IMR-90 (cell line): ENCODE measurements around the gene GPHA2. TPM values are rescaled to one million over a fixed set of nuclear protein-coding genes. Genes with fewer than 3 reads are reported as not detected.

Source experiments
- ATAC-seq: fragments of 200-7000 bp; cut with Tn5 transposase; 2 replicates; pipeline ENCODE4 v1.9.1; 2020; ENCODE audit warnings: low read depth, mild to moderate bottlenecking, moderate library complexity
- BruUV-seq: library from RNA; stranded (reverse); fragments of 400-500 nt; replicated peaks from 2 replicates; lab custom pipeline; 2021; lab: Mats Ljungman, UMichigan
- CTCF ChIA-PET: fragments of 300-600 bp; formaldehyde crosslinking; extraction: SDS; loops from one replicate; lab custom pipeline; 2021; ENCODE audit warnings: antibody characterized with exemption; lab: Yijun Ruan, JAX
- POLR2A ChIA-PET: fragments of 300-600 bp; sonication (Branson Sonifier 250); formaldehyde crosslinking; loops from one replicate; lab custom pipeline; 2022; ENCODE audit warnings: antibody characterized with exemption; ENCODE audit not compliant: unreplicated experiment; lab: Charles Lee
- DNase-seq: peaks from one replicate; pipeline ENCODE4 v3.0.0; 2013
- H2AFZ ChIP-seq: replicated peaks from 2 replicates; pipeline ENCODE3; 2013; ENCODE audit warnings: low read length, mild to moderate bottlenecking; ENCODE audit not compliant: poor library complexity
- H2AK5ac ChIP-seq: 2 replicates; pipeline ENCODE4 v1.6.1; 2013; ENCODE audit warnings: low read depth, low read length, inconsistent platforms
- H2AK9ac ChIP-seq: replicated peaks from 2 replicates; pipeline ENCODE3; 2013; ENCODE audit warnings: mild to moderate bottlenecking, low read depth, low read length, moderate library complexity; ENCODE audit not compliant: poor library complexity
- H2BK120ac ChIP-seq: 2 replicates; pipeline ENCODE4 v1.6.1; 2013; ENCODE audit warnings: low read depth, low read length, inconsistent platforms
- H2BK15ac ChIP-seq: 3 replicates; pipeline ENCODE4 v1.6.1; 2013; ENCODE audit warnings: low read depth, low read length, inconsistent platforms
- H2BK20ac ChIP-seq: 2 replicates; pipeline ENCODE4 v1.6.1; 2013; ENCODE audit warnings: low read depth, mild to moderate bottlenecking, inconsistent platforms, low read length, moderate library complexity
- H2BK5ac ChIP-seq: 2 replicates; pipeline ENCODE4 v1.6.1; 2013; ENCODE audit warnings: mild to moderate bottlenecking, low read depth, low read length, inconsistent platforms; ENCODE audit not compliant: poor library complexity, severe bottlenecking
- H3K14ac ChIP-seq: replicated peaks from 2 replicates; pipeline ENCODE4 v1.6.1; 2013; ENCODE audit warnings: low read depth, low read length, inconsistent platforms
- H3K18ac ChIP-seq: 2 replicates; pipeline ENCODE4 v1.6.1; 2013; ENCODE audit warnings: low read depth, low read length, control low read depth
- H3K23ac ChIP-seq: 2 replicates; pipeline ENCODE4 v1.6.1; 2013; ENCODE audit warnings: low read depth, low read length, inconsistent platforms
- H3K27ac ChIP-seq: 2 replicates; pipeline ENCODE4 v1.5.1; 2013; ENCODE audit warnings: mild to moderate bottlenecking, control low read depth, low read length; ENCODE audit not compliant: insufficient read depth
- H3K27me3 ChIP-seq: 2 replicates; pipeline ENCODE4 v1.6.1; 2013; ENCODE audit warnings: low read length; ENCODE audit not compliant: control insufficient read depth, insufficient read depth
- H3K36me3 ChIP-seq: 2 replicates; pipeline ENCODE4 v1.6.1; 2013; ENCODE audit warnings: low read length, mixed read lengths; ENCODE audit not compliant: control insufficient read depth, insufficient read depth
- H3K4ac ChIP-seq: 2 replicates; pipeline ENCODE4 v1.6.1; 2013; ENCODE audit warnings: low read depth, low read length, inconsistent platforms
- H3K4me1 ChIP-seq: 2 replicates; pipeline ENCODE4 v1.6.1; 2013; ENCODE audit warnings: low read length, mixed read lengths; ENCODE audit not compliant: control insufficient read depth, insufficient read depth
- H3K4me2 ChIP-seq: 2 replicates; pipeline ENCODE4 v1.6.1; 2013; ENCODE audit warnings: low read depth, mild to moderate bottlenecking, control low read depth, low read length, moderate library complexity
- H3K4me3 ChIP-seq: 2 replicates; pipeline ENCODE4 v1.5.1; 2013; ENCODE audit warnings: low read depth, mild to moderate bottlenecking, control low read depth, low read length, moderate library complexity; ENCODE audit not compliant: insufficient read depth
- H3K56ac ChIP-seq: 2 replicates; pipeline ENCODE4 v1.6.1; 2013; ENCODE audit warnings: low read length, inconsistent platforms; ENCODE audit not compliant: insufficient read depth; ENCODE audit errors: extremely low read depth
- H3K79me1 ChIP-seq, 2 experiments: 2 replicates each; pipeline ENCODE4 v1.6.1; 2013; ENCODE audit warnings: low read length in 2 of 2, inconsistent platforms in 1 of 2, low read depth in 1 of 2
- H3K9ac ChIP-seq: 2 replicates; pipeline ENCODE4 v1.6.1; 2013; ENCODE audit warnings: low read depth, low read length, control low read depth
- H3K9me1 ChIP-seq: 2 replicates; pipeline ENCODE4 v1.6.1; 2013; ENCODE audit warnings: low read length, inconsistent platforms; ENCODE audit not compliant: insufficient read depth
- H3K9me3 ChIP-seq: 2 replicates; pipeline ENCODE4 v1.6.1; 2013; ENCODE audit warnings: low read length; ENCODE audit not compliant: control insufficient read depth, insufficient read depth
- H4K20me1 ChIP-seq: 2 replicates; pipeline ENCODE4 v1.6.1; 2013; ENCODE audit warnings: low read length, inconsistent platforms; ENCODE audit not compliant: insufficient read depth
- H4K5ac ChIP-seq: 2 replicates; pipeline ENCODE4 v1.6.1; 2013; ENCODE audit warnings: mild to moderate bottlenecking, low read depth, low read length, control low read depth
- H4K8ac ChIP-seq, 2 experiments: 2 replicates each; pipeline ENCODE4 v1.6.1; 2013; ENCODE audit warnings: low read depth in 2 of 2, low read length in 2 of 2, control low read depth in 1 of 2, inconsistent platforms in 1 of 2
- H4K91ac ChIP-seq: 2 replicates; pipeline ENCODE4 v1.6.1; 2013; ENCODE audit warnings: low read depth, low read length, inconsistent platforms; ENCODE audit not compliant: insufficient read depth
- CEBPB ChIP-seq: IDR thresholded peaks from 2 replicates; pipeline ENCODE4 v1.6.1; 2012; ENCODE audit warnings: low read depth, low read length, improper control_type of control experiment
- FOS ChIP-seq: fragments of 150-350 bp; IDR thresholded peaks from 2 replicates; pipeline ENCODE4 v1.6.1; 2016; ENCODE audit warnings: low read depth, low read length
- MAZ ChIP-seq: IDR thresholded peaks from 2 replicates; pipeline ENCODE4 v1.6.1; 2012; ENCODE audit warnings: low read depth, mild to moderate bottlenecking, low read length, improper control_type of control experiment, moderate library complexity, borderline replicate concordance
- RAD21 ChIP-seq: IDR thresholded peaks from 2 replicates; pipeline ENCODE4 v1.6.1; 2012; ENCODE audit warnings: low read length, improper control_type of control experiment
- WGBS, 2 experiments: methylation state at CpG; one replicate each; pipeline versions ENCODE4 v1.1.5 to v1.1.7; 2013; ENCODE audit warnings: missing lambda C conversion rate in 2 of 2; ENCODE audit not compliant: insufficient read length in 1 of 2; ENCODE audit errors: extremely low coverage in 2 of 2; 5-methylcytosine and 5-hydroxymethylcytosine counted together
- dilution Hi-C: fragments of 300-500 bp; cut with HindIII; formaldehyde crosslinking; loops from one replicate; pipeline ENCODE4 v1.14.3; 2018; ENCODE audit warnings: low sequenced_read_pairs; ENCODE audit not compliant: unreplicated experiment
- in situ Hi-C: fragments of 300-500 bp; cut with MboI; formaldehyde crosslinking; loops from 3 replicates; pipeline ENCODE4 v1.14.3; 2019; ENCODE audit warnings: low sequenced_read_pairs, inconsistent platforms, mixed read lengths
- intact Hi-C: fragments of 100-400 bp; cut with micrococcal nuclease; formaldehyde crosslinking; loops from 2 replicates; pipeline ENCODE4 v1.10.0; 2022
- polyA plus RNA-seq, 3 experiments: library from polyadenylated mRNA; depleted of rRNA; stranded (reverse); fragments of >200 nt; gene quantifications; 2 replicates each; pipeline ENCODE4 v1.2.3, GENCODE V29; 2012; ENCODE audit warnings: low replicate concordance in 1 of 3
- total RNA-seq: library from RNA; depleted of rRNA; stranded (reverse); fragments of >200 nt; gene quantifications from 2 replicates; pipeline ENCODE4 v1.2.3, GENCODE V29; 2012
- TF ChIP-seq, protein P1 (sequence below): conservative IDR thresholded peaks from 2 replicates; pipeline ENCODE4 v1.5.1; 2012; ENCODE audit warnings: mild to moderate bottlenecking, low read depth, low read length, improper control_type of control experiment

The GPHA2 gene
- total and polyA plus RNA-seq, 2 of the 4 experiments (the other 2 are of a cell fraction) = not detected

GRCh38 chr11:64918017-64918416 lies 17.7 kb downstream of the GPHA2 start:
- Histone ChIP-seq H3K4me2 (peak overlapping the region; percentile 80), H2BK120ac (peak overlapping the region; percentile 22; the same call in 1 of the 2 replicates), H3K9me3 (no peaks in the 10 kb centered on the region), H4K5ac (peak overlapping the region; percentile 61; the same call in 1 of the 2 replicates), H3K27me3 (no peaks in the 10 kb centered on the region), H3K9ac (peak overlapping the region; percentile 80), H2AK5ac (no peak overlapping the region; the same call in 1 of the 2 replicates), H2BK20ac (no peak overlapping the region), H3K4me1 (peaks cover 7% of the 10 kb centered on the region), H4K91ac (no peak overlapping the region), H2AFZ (peak overlapping the region; percentile 54), H2AK9ac (no peak overlapping the region), H3K9me1 (no peaks in the 10 kb centered on the region), H3K27ac (peak overlapping the region; percentile 50; the same call in 1 of the 2 replicates), H4K8ac (peak overlapping the region; percentile 13 to 90; a peak in 3 of 4 replicates), H3K23ac (peak overlapping the region; percentile 20; the same call in 1 of the 2 replicates), H2BK15ac (no peak overlapping the region), H3K14ac (peak overlapping the region; percentile 49), H3K36me3 (peaks cover 8% of the 10 kb centered on the region), H2BK5ac (peak overlapping the region; percentile 71), H3K18ac (no peak overlapping the region), H3K4me3 (peak overlapping the region; percentile 41), H4K20me1 (no peaks in the 10 kb centered on the region; the same call in 1 of the 2 replicates), H3K79me1 (peaks cover 7 to 26% of the 10 kb centered on the region in 2 experiments), H3K56ac (peak overlapping the region; percentile 74; the same call in 1 of the 2 replicates), H3K4ac (peak overlapping the region; percentile 66)
- dilution Hi-C loops = no loop called here
- in situ Hi-C loops = no loop called here
- DNase-seq (peak; percentile 70), ATAC-seq (0 out of 2 replicates have a peak, but pooled peaks have one; percentile 1)
- no TSS peak for BruUV-seq
- ChIA-PET POLR2A (no interaction called here), CTCF (no interaction called here)
- 0% methylated on average over 2 of the region's 4 CpGs; no CpG with 5 or more reads in 1 of the 2 experiments for WGBS, 2 experiments
- TF ChIP-seq FOS = no peak
- TF ChIP-seq CEBPB = peak; percentile 8; the same call in 1 of the 2 replicates
- TF ChIP-seq RAD21 = 0 out of 2 replicates have a peak, but pooled peaks have one; percentile 10
- TF ChIP-seq, protein P1, sequence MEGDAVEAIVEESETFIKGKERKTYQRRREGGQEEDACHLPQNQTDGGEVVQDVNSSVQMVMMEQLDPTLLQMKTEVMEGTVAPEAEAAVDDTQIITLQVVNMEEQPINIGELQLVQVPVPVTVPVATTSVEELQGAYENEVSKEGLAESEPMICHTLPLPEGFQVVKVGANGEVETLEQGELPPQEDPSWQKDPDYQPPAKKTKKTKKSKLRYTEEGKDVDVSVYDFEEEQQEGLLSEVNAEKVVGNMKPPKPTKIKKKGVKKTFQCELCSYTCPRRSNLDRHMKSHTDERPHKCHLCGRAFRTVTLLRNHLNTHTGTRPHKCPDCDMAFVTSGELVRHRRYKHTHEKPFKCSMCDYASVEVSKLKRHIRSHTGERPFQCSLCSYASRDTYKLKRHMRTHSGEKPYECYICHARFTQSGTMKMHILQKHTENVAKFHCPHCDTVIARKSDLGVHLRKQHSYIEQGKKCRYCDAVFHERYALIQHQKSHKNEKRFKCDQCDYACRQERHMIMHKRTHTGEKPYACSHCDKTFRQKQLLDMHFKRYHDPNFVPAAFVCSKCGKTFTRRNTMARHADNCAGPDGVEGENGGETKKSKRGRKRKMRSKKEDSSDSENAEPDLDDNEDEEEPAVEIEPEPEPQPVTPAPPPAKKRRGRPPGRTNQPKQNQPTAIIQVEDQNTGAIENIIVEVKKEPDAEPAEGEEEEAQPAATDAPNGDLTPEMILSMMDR = peak; percentile 42
- no peak for TF ChIP-seq MAZ
- intact Hi-C loops = loop anchor here (5.0 kb wide), 1 partner anchor 179 kb away; the partner anchor contains the start of gene VPS51
